ENCODE results near the gene SPIN3. TPM values are rescaled to one million over a fixed set of nuclear protein-coding genes. Genes with fewer than 3 reads are reported as not detected.

Gene SPIN3
- polyA plus RNA-seq, 1 experiment, result 8.9 TPM

DNA sequence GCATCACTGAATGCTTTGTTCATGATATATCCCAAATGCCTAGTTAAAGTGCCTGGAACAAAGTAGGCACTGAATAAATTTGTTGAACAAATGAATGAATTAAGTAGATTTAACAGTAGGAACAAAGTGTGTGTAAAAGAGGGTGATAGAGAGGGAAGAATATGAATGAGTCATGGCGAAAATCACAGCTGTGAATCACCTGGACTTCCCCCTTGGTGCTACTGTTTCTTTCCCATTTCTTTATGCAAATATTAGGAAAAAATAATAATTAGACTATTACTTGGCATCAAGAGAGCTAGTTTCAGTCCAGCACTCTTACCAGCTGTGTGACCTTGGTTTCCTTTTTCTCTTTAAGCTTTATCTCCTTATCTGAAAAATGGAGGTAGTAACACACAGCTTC is 9.2 kb downstream of the SPIN3 start:
- ChIA-PET CTCF (interaction anchor here (1.1 to 2.9 kb wide), 2 partner anchors 8 to 252 kb away, joined by 3 to 16 read pairs; no protein-coding TSS in a partner anchor), POLR2A (no interaction called here)
- Histone ChIP-seq H3K27me3 (ENCODE audit: control insufficient read depth, insufficient read depth, low read length) (no peaks in the 10 kb centered on the region), H3K27ac (ENCODE audit: low read depth, low read length) (no peak overlapping the region), H3K9me3 (ENCODE audit: control insufficient read depth, insufficient read depth, low read length) (no peaks in the 10 kb centered on the region), H3K4me3 (ENCODE audit: low read depth, low read length) (no peak overlapping the region)
- no peak for DNase-seq (ENCODE audit: low read depth, low spot score)
- TF ChIP-seq, protein P1, sequence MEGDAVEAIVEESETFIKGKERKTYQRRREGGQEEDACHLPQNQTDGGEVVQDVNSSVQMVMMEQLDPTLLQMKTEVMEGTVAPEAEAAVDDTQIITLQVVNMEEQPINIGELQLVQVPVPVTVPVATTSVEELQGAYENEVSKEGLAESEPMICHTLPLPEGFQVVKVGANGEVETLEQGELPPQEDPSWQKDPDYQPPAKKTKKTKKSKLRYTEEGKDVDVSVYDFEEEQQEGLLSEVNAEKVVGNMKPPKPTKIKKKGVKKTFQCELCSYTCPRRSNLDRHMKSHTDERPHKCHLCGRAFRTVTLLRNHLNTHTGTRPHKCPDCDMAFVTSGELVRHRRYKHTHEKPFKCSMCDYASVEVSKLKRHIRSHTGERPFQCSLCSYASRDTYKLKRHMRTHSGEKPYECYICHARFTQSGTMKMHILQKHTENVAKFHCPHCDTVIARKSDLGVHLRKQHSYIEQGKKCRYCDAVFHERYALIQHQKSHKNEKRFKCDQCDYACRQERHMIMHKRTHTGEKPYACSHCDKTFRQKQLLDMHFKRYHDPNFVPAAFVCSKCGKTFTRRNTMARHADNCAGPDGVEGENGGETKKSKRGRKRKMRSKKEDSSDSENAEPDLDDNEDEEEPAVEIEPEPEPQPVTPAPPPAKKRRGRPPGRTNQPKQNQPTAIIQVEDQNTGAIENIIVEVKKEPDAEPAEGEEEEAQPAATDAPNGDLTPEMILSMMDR (IDR thresholded peaks at IDR 0.05; ENCODE audit: low read depth, low read length), result no peak

DNA sequence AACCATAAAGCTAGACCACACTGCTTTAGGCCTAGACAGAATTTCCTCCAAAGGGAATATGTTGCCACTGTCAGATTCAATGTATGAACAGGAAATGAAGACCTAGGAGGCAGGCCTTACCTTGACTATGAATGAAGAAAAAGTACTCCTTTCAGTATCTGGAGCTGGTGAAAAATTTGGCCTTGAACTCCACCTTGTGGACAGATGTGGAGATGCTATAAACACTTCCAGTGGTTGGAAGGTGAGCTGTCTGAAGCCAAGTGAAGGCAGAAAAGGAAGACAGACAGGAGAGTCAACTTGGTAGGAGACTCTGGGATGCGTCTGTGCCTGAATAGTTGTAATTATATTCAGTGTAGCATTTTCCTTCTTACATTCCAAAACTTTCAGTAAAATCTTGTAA is 17.2 kb downstream of the SPIN3 start:
- H3K9me3 ChIP-seq (ENCODE audit: control insufficient read depth, insufficient read depth, low read length), result no peaks in the 10 kb centered on the region
- ChIA-PET CTCF (interaction anchor here (0.7 to 2.2 kb wide), 18 partner anchors 9 to 251 kb away, joined by 3 to 16 read pairs (median 4); partner anchors contain the start of genes NBDY and SPIN3), POLR2A (no interaction called here)
- H3K27ac ChIP-seq (ENCODE audit: low read depth, low read length), result no peak overlapping the region
- H3K27me3 ChIP-seq (ENCODE audit: control insufficient read depth, insufficient read depth, low read length), result no peaks in the 10 kb centered on the region
- H3K4me3 ChIP-seq (ENCODE audit: low read depth, low read length), result no peak overlapping the region
- DNase-seq (ENCODE audit: low read depth, low spot score), result no peak
- TF ChIP-seq, protein P1 (IDR thresholded peaks at IDR 0.05; ENCODE audit: low read depth, low read length), result peak; percentile 66

DNA sequence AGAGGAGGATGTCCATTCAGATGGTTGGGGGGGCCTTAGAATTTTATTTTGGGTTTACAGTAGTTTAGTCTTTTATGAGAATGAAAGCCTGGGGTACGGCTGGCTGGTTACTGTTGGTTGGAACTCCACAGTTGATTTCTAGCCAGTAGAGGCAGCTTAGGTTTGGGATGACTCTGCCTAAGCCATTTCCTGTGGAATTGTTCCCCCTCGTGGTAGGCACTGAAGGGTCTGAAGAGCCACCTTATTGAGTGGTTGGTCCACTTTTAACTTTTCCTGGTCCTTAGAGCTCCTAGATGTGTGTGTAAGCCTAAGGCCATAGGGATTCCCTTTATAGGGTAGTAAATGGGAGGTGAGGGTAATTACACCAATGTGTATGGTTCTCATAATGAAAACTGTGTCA is 19.7 kb downstream of the SPIN3 start:
- no peak overlapping the region for H3K27ac ChIP-seq (ENCODE audit: low read depth, low read length)
- no peaks in the 10 kb centered on the region for H3K9me3 ChIP-seq (ENCODE audit: control insufficient read depth, insufficient read depth, low read length)
- CTCF ChIA-PET, result no interaction called here
- no peaks in the 10 kb centered on the region for H3K27me3 ChIP-seq (ENCODE audit: control insufficient read depth, insufficient read depth, low read length)
- POLR2A ChIA-PET, result no interaction called here
- TF ChIP-seq, protein P1 (IDR thresholded peaks at IDR 0.05; ENCODE audit: low read depth, low read length), result no peak
- H3K4me3 ChIP-seq (ENCODE audit: low read depth, low read length), result no peak overlapping the region
- DNase-seq (ENCODE audit: low read depth, low spot score), result no peak

DNA sequence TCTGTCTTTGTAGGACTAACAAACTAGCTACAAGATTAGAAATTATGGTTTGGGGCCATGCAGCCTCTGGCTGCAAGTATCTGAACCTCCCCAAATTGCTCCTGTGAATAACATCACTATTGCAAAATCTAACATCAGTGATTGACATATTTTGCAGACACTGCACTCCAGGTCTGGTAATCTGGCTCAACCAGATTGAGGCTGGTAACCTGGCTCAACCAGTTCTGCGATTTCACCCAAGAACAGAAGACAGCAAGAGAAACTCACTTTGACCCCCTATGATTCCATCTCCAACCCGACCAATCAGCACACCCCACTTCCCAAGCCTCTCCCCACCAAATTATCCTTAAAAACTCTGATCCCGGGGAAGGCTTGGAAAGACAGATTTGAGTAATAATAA is 20.9 kb downstream of the SPIN3 start:
- ChIA-PET CTCF (no interaction called here), POLR2A (no interaction called here)
- Histone ChIP-seq H3K27ac (ENCODE audit: low read depth, low read length) (no peak overlapping the region), H3K27me3 (ENCODE audit: control insufficient read depth, insufficient read depth, low read length) (no peaks in the 10 kb centered on the region), H3K9me3 (ENCODE audit: control insufficient read depth, insufficient read depth, low read length) (no peaks in the 10 kb centered on the region), H3K4me3 (ENCODE audit: low read depth, low read length) (no peak overlapping the region)
- no peak for DNase-seq (ENCODE audit: low read depth, low spot score)
- TF ChIP-seq, protein P1 (IDR thresholded peaks at IDR 0.05; ENCODE audit: low read depth, low read length), result no peak

DNA sequence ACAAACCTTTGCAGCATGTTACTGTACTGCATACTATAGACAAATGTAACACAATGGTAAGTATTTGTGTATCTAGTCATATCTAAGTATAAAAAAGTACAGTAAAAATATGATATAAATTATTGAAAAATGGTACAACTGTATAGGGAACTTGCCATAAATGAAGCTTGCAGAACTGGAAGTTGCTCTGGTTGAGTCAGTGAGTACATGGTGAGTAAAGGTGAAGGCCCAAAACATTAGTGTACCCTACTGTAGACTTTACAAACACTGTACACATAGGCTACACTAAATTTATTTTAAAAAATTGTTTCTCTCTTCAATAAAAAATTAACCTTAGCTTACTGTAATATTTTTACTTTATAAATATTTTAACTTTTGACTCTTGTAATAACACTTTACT is 25.8 kb downstream of the SPIN3 start:
- no peak for DNase-seq (ENCODE audit: low read depth, low spot score)
- H3K27ac ChIP-seq (ENCODE audit: low read depth, low read length), result no peak overlapping the region
- no peak overlapping the region for H3K4me3 ChIP-seq (ENCODE audit: low read depth, low read length)
- no peaks in the 10 kb centered on the region for H3K27me3 ChIP-seq (ENCODE audit: control insufficient read depth, insufficient read depth, low read length)
- ChIA-PET POLR2A (no interaction called here), CTCF (no interaction called here)
- TF ChIP-seq, protein P1 (IDR thresholded peaks at IDR 0.05; ENCODE audit: low read depth, low read length), result no peak
- no peaks in the 10 kb centered on the region for H3K9me3 ChIP-seq (ENCODE audit: control insufficient read depth, insufficient read depth, low read length)

All from AG04450 (cell line).